Neural cell (in vitro differentiated cells): ENCODE measurements around the gene PFDN6. TPM values are rescaled to one million over a fixed set of nuclear protein-coding genes. Genes with fewer than 3 reads are reported as not detected.

Experiments
- H2AFZ ChIP-seq: fragments of 200-600, 300-800 bp; sonication (generic), shearing (Covaris generic); 2 replicates; pipeline ENCODE4 v1.6.0; 2014; ENCODE audit warnings: low read depth, mild to moderate bottlenecking, antibody characterized with exemption, low read length, moderate library complexity
- H3F3A ChIP-seq: fragments of 200-600 bp; shearing (Covaris generic); 2 replicates; pipeline ENCODE4 v1.6.1; 2016; ENCODE audit warnings: mild to moderate bottlenecking, moderate library complexity, mixed read lengths, antibody characterized with exemption, low read length; ENCODE audit not compliant: insufficient read depth, poor library complexity, severe bottlenecking
- H3K27ac ChIP-seq: fragments of 200-600, 300-800 bp; sonication (generic), shearing (Covaris generic); 2 replicates; pipeline ENCODE4 v1.5.1; 2014; ENCODE audit warnings: mild to moderate bottlenecking, low read length, moderate library complexity
- H3K27me3 ChIP-seq: fragments of 300-800, 200-600 bp; sonication (generic), shearing (Covaris generic); 2 replicates; pipeline ENCODE4 v1.6.0; 2014; ENCODE audit warnings: mild to moderate bottlenecking, low read depth, low read length, moderate library complexity; ENCODE audit not compliant: insufficient read depth
- H3K36me3 ChIP-seq: fragments of 300-800, 200-600 bp; sonication (generic), shearing (Covaris generic); 2 replicates; pipeline ENCODE4 v1.5.1; 2014; ENCODE audit warnings: mild to moderate bottlenecking, antibody characterized with exemption, low read length, moderate library complexity; ENCODE audit not compliant: insufficient read depth
- H3K4me2 ChIP-seq: fragments of 300-800, 200-600 bp; sonication (generic), shearing (Covaris generic); 2 replicates; pipeline ENCODE4 v1.6.0; 2014; ENCODE audit warnings: mild to moderate bottlenecking, low read length
- H3K4me3 ChIP-seq: fragments of 300-800, 200-600 bp; sonication (generic), shearing (Covaris generic); 2 replicates; pipeline ENCODE4 v1.5.1; 2014; ENCODE audit warnings: mild to moderate bottlenecking, low read length, moderate library complexity
- H3K79me2 ChIP-seq: fragments of 200-600 bp; shearing (Covaris generic); replicated peaks from 2 replicates; pipeline ENCODE4 v1.6.0; 2014; ENCODE audit warnings: mild to moderate bottlenecking, low read length, moderate library complexity; ENCODE audit not compliant: insufficient read depth
- H3K9ac ChIP-seq: fragments of 300-800, 200-600 bp; sonication (generic), shearing (Covaris generic); 2 replicates; pipeline ENCODE4 v1.6.1; 2016; ENCODE audit warnings: mild to moderate bottlenecking, low read length, mixed read lengths
- H3K9me2 ChIP-seq: fragments of 200-600 bp; shearing (Covaris generic); 2 replicates; pipeline ENCODE4 v1.6.1; 2016; ENCODE audit warnings: mild to moderate bottlenecking, low read length, mixed read lengths; ENCODE audit not compliant: insufficient read depth
- H3K9me3 ChIP-seq: fragments of 200-600, 300-800 bp; sonication (generic), shearing (Covaris generic); 2 replicates; pipeline ENCODE4 v1.6.1; 2016; ENCODE audit warnings: mild to moderate bottlenecking, mixed run types, low read length, moderate library complexity, mixed read lengths
- H4K20me1 ChIP-seq: fragments of 200-600 bp; shearing (Covaris generic); 2 replicates; pipeline ENCODE4 v1.6.1; 2016; ENCODE audit warnings: mild to moderate bottlenecking, mixed run types; ENCODE audit not compliant: insufficient read depth
- EP300 ChIP-seq: fragments of 450-650 bp; conservative IDR thresholded peaks from 2 replicates; pipeline ENCODE4 v1.6.1; 2014; ENCODE audit warnings: antibody characterized with exemption, mild to moderate bottlenecking, moderate library complexity; ENCODE audit not compliant: poor library complexity, severe bottlenecking
- EZH2 ChIP-seq: fragments of 200-600, 300-800 bp; shearing (Covaris generic), sonication (generic); IDR thresholded peaks from 2 replicates; pipeline ENCODE4 v1.6.1; 2014; ENCODE audit warnings: antibody characterized with exemption, low read length, borderline replicate concordance, mild to moderate bottlenecking; ENCODE audit not compliant: insufficient read depth, poor library complexity, severe bottlenecking
- MXI1 ChIP-seq: fragments of 450-650 bp; conservative IDR thresholded peaks from 2 replicates; pipeline ENCODE4 v1.6.1; 2014; ENCODE audit warnings: antibody characterized with exemption, mild to moderate bottlenecking; ENCODE audit not compliant: poor library complexity, severe bottlenecking
- POLR2AphosphoS5 ChIP-seq: IDR thresholded peaks from 2 replicates; pipeline ENCODE4 v1.6.1; 2012
- RAD21 ChIP-seq: fragments of 450-650 bp; conservative IDR thresholded peaks from 2 replicates; pipeline ENCODE4 v1.6.1; 2014; ENCODE audit warnings: antibody characterized with exemption, mild to moderate bottlenecking, moderate library complexity
- REST ChIP-seq: IDR thresholded peaks from 2 replicates; pipeline ENCODE4 v1.6.1; 2012; ENCODE audit warnings: borderline replicate concordance
- SMC3 ChIP-seq: fragments of 450-650 bp; conservative IDR thresholded peaks from 2 replicates; pipeline ENCODE4 v1.6.1; 2014; ENCODE audit warnings: antibody characterized with exemption, mild to moderate bottlenecking, moderate library complexity; ENCODE audit not compliant: poor library complexity
- TAF1 ChIP-seq: IDR thresholded peaks from 2 replicates; pipeline ENCODE4 v1.6.1; 2012; ENCODE audit warnings: low read depth
- polyA plus RNA-seq: library from polyadenylated mRNA; depleted of rRNA; stranded (reverse); fragments of >200 nt; gene quantifications from 2 replicates; pipeline ENCODE4 v1.2.3, GENCODE V29; 2014
- TF ChIP-seq, protein P1 (sequence below): fragments of 450-650 bp; IDR thresholded peaks from 2 replicates; pipeline ENCODE4 v1.5.1; 2014; ENCODE audit warnings: antibody characterized with exemption, mild to moderate bottlenecking, moderate library complexity; ENCODE audit not compliant: poor library complexity, severe bottlenecking

PFDN6 gene
- polyA plus RNA-seq, 1 donor from 2014 or later = 109 TPM

DNA sequence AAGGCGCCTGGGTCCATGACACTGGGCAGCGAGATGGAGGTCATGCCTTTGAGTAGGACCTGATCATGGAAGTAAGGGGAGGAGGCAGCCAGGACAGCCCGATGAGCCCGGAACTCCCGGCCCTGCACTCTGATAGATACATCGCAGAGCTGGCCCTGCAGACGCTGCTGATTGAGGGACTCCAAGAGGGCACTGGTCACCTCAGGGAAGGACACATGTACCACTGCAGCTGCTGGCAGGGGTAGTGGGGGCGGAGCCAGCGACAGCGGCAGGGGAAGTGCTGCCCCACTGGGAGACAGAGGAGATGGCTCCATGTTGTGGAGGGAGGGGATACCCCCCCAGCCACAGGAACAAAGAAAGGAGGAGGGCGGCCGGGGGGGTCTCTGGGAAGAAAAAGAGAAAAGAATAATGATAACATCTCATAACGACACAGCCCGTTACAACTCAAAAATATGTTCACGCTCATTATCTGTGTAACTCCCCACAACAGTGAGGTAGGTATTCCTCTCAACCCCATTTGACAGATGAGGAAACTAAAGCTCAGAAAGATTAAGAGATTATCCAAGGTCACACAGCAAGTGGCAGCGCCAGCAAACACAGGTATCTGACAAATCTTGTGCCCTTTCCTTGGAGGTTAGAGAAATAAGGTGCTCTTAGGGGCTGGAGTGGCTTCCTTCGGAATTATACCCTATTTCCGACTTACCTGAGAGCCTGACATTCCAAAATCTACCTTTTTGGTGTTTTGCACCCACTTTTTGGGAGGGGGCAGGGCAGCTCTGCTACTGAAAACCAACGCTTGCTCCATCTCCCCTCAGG lies 27.4 kb downstream of the PFDN6 start:
- Histone ChIP-seq H3K79me2 (peaks cover 10% of the 10 kb centered on the region), H3K27ac (peak overlapping the region; percentile 87), H3K36me3 (peaks cover 4% of the 10 kb centered on the region), H4K20me1 (no peaks in the 10 kb centered on the region), H3K9ac (peak overlapping the region; percentile 68), H2AFZ (no peak overlapping the region), H3K9me3 (no peaks in the 10 kb centered on the region), H3F3A (peaks cover 6% of the 10 kb centered on the region), H3K9me2 (no peaks in the 10 kb centered on the region), H3K4me3 (peak overlapping the region; percentile 70), H3K27me3 (peaks cover 22% of the 10 kb centered on the region), H3K4me2 (no peak overlapping the region)
- TF ChIP-seq POLR2AphosphoS5 (no peak), EZH2 (no peak), TAF1 (no peak), EP300 (no peak), RAD21 (no peak), REST (no peak), MXI1 (no peak), SMC3 (no peak)
- TF ChIP-seq, protein P1, sequence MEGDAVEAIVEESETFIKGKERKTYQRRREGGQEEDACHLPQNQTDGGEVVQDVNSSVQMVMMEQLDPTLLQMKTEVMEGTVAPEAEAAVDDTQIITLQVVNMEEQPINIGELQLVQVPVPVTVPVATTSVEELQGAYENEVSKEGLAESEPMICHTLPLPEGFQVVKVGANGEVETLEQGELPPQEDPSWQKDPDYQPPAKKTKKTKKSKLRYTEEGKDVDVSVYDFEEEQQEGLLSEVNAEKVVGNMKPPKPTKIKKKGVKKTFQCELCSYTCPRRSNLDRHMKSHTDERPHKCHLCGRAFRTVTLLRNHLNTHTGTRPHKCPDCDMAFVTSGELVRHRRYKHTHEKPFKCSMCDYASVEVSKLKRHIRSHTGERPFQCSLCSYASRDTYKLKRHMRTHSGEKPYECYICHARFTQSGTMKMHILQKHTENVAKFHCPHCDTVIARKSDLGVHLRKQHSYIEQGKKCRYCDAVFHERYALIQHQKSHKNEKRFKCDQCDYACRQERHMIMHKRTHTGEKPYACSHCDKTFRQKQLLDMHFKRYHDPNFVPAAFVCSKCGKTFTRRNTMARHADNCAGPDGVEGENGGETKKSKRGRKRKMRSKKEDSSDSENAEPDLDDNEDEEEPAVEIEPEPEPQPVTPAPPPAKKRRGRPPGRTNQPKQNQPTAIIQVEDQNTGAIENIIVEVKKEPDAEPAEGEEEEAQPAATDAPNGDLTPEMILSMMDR = no peak

GRCh38 chr6:33317419-33317668 lies 27.9 kb downstream of the PFDN6 start:
- peak overlapping the region; percentile 68 for H3K9ac ChIP-seq
- no peak overlapping the region for H3K4me2 ChIP-seq
- H3F3A ChIP-seq = peaks cover 6% of the 10 kb centered on the region
- H3K27ac ChIP-seq = peak overlapping the region; percentile 87
- H3K79me2 ChIP-seq = peaks cover 15% of the 10 kb centered on the region
- no peaks in the 10 kb centered on the region for H3K9me2 ChIP-seq
- no peak overlapping the region for H2AFZ ChIP-seq
- H3K36me3 ChIP-seq = peaks cover 4% of the 10 kb centered on the region
- peaks cover 17% of the 10 kb centered on the region for H3K27me3 ChIP-seq
- H4K20me1 ChIP-seq = no peaks in the 10 kb centered on the region
- TF ChIP-seq EZH2 (no peak), EP300 (no peak), TAF1 (no peak), SMC3 (no peak), MXI1 (no peak), REST (no peak), POLR2AphosphoS5 (no peak), RAD21 (no peak)
- TF ChIP-seq, protein P1 = no peak
- no peaks in the 10 kb centered on the region for H3K9me3 ChIP-seq
- peak overlapping the region; percentile 70 for H3K4me3 ChIP-seq
